HG03045 (cell line): ENCODE measurements around the gene CBLN3.

Experiments
- ATAC-seq: cut with Tn5 transposase; IDR thresholded peaks from one replicate; pipeline ENCODE4 v1.9.1; 2021; ENCODE audit warnings: mild to moderate bottlenecking, moderate library complexity; ENCODE audit not compliant: unreplicated experiment

CBLN3 gene

DNA sequence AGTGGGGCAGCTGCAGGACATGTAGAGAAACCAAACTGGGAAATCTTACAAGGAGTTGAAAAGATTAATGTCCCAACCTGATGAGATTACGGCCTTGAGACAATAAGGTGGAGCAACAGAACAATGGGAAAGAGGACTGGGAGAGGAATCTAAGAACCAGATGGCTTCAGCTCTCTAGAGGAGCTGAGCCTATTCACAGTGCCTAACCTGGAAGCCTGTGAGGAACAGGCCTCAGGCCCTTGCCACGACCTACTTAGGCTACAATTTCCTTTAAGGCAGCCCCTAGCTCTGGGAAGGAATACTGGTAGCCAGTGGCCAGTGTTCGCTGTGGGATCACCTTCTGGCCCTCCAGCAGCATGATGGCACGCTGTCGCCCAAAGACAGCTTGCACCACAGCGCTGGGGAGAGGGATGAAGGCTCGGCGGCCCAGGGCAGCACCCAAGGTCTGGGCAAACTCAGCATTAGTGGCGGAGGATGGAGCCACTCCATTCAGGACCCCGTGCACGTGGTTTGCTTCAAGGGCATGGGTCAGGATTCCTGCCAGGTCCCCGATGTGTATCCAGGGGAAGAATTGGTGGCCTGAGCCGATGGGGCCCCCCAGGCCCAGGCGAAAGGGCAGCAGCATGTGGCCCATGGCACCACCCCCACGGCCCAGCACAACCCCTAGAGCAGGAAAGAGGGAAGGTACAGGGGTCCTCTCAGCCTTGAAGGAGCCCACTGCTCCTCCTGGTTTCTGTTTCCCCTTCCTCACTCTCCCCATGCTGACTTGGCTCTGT is 10.6 kb upstream of the CBLN3 start:
- ATAC-seq: no peak

DNA sequence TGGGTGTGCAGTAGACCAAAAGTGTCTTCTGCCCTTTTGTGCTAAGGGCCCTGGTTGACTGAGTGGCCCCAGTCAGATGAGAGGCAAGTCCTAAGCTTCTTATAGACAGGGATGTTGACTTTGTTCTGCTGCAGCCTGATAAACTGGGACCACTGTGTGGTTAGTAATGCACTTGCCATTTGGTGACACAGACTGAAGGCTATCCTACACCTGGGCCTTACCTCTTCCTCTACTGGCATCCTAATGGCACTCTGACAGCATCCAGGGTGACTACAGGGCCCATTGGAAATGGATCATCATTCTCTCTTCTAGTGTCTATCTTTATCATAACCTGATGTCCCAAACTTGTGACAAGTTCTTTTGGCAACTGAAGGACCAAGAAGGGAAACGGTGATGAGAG is 9.8 kb upstream of the CBLN3 start:
- ATAC-seq: no peak

DNA sequence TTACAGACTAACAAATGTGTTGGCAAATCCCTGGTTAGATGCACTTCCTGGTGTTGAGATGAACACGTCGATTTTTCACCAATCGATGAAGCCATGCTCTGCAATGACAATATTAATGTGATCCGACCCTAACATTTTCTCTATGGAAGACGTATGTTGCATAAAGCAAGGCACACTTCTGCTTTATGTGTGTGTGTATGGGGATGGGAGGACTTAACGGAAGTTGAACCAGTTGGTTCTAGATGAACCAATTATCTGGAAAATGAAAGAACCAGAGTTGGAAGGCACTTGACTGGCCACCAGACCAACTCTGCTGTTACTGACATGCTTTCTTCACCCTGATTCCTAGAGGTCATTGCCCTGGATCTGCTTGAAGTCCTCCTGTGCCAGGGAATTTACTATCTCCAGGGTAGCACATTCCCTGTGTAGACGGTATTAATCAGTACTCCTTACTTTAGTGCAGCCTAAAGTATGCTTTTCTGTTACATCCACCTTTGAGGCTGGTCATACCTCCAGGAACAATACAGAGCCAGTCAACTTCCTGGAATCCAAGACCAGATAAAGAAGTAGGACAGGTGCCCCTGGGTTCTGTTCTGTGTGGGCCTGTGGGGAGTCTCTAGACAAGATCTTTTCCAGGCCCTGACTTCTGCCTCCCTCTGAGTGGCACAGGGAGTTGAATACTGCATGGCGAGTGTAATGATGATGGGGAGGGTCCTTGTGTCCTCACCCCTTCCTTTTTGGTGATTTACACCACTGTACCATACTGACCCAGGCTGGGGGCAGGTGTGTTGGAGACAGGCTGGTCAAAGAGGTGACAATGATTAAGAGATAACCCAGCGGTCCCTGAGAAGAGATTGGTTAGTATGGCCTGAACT is 9.0 kb upstream of the CBLN3 start:
- ATAC-seq: no peak

DNA sequence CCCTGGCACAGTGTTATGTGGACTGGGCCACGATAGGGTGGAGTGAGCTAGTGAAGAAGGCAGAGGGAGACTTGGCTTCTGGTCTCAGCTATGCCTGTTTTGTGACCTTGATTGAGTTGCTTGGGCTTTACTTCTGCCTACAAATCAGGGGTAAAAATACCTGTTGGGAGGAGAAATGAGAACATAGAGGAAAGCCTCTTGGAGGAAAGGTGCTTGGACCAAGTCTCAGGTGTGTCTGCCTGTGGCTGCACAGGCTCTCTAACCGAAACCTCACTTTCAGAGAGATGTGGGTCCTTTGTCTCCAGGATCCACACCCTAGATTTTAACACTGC is 8.2 kb upstream of the CBLN3 start:
- no peak for ATAC-seq

DNA sequence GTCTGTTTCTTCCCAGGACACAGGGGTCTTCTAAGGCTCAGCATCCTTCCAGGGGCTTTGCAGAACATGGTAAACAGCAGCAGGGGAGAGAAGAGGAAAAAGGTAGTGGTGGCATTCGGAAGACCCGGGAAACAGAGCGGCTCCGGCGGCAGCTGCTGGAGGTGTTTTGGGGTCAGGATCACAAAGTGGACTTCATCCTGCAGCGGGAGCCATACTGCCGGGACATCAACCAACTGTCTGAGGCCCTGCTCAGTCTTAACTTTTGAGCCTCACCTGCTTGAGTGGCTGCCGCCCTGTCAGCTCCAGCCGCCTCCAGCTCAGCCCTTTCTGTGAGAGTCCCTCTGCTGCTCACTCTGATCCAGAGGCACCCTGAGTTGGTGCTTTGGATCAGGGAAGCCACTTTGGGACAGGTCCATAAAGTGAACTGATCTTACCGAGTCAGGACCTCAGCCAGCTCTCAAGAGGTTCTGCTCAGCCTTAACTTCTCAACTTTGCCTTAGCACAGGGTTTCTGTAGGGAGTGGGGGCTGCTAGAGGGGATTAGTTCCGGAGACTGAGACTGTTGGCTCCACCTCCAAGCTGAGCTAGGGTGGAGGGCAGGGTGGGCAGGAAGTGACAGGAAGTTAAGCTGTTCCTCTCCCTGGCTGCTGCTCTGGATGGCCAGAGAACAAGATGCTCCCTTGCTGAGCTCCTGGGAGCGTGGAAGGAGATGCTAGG is 7.7 kb upstream of the CBLN3 start:
- ATAC-seq: no peak

DNA sequence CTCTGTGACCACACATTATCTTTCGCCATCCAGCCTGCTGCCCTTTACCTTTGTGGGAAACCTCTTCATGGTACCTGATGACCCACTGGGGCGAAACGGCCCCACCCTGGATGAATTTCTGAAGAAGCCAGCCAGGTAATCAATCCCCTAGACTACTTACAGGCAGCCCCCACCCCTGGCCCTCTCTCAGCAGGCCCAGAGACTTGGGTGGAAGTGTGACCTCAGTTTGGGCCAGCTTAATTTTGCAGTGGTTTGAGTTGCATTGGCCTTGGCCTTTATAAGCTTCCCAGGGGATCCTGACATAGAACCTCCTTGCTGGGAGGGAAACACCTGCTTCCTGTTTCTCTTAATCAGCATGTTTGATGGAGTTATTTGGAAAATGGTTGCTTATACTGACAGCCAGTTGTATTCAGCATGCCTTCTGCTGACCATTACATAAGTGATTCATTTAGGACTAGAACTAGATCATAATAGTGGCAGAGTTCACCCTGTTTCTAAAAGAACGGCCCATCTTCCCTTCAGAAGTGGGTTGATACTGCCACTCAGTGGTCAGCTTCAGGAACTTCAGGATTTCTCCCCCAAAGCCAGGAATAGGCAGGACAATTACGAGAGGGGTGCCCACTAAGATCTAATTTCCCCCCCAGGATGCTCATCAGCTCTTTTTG is 7.0 kb upstream of the CBLN3 start:
- no peak for ATAC-seq

DNA sequence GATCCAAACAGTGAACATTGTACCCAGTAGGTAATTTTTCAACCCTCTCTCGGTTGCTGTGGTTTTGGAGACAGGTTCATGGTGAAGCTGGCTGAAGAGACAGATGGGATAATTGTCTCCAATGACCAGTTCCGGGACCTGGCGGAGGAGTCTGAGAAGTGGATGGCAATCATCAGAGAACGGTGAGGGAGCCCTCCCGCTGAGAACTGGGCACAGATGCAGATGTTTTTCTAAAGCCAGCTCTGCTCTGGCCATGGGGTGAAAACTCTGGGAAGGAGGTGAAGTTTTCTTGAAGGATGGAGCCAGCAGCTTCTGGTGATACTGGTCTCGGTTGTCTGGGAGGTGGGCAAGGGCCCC is 6.5 kb upstream of the CBLN3 start:
- no peak for ATAC-seq

DNA sequence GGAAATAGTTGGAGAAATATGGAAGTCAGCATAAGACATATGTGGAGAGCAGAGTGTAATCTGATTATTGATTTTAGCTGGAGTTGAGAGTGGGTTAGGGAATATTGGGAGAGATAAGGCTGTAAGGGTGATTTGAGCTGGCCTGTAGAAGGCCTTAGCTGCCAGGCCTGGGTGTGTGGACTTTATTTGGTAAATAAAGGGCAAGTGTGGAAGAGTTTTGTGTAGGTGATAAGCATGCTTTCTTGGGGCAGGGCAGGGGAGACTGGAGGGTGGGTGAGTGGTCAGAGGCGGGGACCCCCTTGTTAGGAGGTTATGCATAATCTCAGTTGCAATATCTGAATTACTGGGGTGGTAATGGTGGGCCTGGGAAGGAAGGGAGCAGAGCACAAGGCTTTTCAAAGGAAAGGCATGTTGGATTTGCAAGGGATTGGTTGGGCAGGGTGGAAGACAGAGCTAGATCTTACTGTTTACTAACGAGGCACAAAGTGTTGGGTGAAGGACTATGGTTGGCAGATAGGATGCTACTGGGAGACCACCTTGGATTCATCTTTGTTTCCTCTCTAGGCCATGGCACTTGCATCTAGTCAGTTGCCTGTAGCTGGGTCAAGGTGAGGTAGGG is 5.8 kb upstream of the CBLN3 start:
- ATAC-seq: no peak

DNA sequence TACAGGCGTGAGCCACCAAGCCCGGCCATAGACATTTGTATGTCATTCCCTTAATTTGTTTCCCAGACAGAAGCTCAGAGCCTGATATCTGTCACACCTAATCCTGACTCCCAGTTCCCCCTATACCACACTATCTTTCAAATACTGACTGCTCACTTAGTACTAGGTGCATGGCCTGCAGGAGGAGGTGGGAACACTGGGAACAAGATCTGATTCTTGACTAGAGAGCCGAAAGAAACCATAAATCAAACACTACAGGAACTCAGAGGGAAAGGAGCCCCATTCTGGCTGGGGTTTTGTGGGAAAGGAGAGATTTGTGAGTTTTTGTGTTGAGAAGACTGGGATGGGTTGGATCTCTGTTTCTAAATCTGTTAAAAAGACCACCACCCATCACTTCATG is 5.2 kb upstream of the CBLN3 start:
- no peak for ATAC-seq

DNA sequence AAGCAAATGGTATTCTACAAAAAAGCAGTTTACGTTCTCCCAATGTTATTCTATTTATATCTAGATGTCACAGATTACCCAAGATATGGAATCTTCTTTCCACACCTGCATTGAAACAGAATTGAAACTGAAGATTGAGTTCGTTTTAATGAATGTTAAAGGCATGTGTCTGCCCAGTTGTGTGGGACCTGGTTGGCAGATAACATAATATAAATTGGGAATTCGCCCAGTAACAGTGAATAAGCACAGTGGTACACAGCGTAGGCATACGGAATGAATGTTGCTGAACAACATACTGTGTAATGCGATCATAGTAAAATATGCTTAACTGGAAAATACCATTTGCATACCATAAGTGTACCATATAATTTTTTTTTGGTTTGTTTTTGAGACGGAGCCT is 4.6 kb upstream of the CBLN3 start:
- ATAC-seq: no peak

DNA sequence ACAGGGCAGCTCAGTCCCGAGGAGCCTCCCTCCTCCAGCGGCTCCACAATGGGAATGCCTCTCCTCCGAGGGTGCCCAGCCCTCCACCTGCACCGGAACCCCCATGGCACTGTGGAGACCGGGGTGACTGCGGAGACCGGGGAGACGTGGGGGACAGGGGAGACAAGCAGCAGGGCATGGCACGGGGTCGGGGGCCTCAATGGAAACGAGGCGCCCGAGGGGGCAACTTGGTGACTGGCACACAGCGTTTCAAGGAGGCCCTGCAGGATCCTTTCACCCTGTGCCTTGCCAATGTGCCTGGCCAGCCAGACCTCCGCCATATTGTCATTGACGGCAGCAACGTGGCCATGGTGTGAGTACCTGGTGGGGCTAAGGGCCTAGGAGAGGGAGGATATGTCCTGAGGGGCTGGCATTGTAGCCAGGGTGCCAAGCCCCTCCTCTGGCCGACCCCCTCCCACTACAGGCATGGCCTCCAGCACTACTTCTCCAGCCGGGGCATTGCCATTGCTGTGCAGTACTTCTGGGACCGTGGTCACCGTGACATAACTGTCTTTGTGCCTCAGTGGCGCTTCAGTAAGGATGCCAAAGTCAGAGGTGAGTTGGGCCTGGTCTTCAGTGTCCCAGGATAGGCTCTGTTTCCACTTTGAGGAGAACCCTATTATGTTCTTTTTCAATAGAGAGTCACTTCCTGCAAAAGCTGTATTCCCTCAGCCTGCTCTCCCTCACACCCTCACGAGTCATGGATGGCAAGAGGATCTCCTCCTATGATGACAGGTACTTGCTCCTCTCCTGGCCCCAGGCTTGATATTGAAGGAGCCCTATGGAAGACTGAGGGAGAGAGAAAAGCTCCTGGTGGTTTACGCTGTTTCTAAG is 3.0 kb upstream of the CBLN3 start:
- no peak for ATAC-seq

DNA sequence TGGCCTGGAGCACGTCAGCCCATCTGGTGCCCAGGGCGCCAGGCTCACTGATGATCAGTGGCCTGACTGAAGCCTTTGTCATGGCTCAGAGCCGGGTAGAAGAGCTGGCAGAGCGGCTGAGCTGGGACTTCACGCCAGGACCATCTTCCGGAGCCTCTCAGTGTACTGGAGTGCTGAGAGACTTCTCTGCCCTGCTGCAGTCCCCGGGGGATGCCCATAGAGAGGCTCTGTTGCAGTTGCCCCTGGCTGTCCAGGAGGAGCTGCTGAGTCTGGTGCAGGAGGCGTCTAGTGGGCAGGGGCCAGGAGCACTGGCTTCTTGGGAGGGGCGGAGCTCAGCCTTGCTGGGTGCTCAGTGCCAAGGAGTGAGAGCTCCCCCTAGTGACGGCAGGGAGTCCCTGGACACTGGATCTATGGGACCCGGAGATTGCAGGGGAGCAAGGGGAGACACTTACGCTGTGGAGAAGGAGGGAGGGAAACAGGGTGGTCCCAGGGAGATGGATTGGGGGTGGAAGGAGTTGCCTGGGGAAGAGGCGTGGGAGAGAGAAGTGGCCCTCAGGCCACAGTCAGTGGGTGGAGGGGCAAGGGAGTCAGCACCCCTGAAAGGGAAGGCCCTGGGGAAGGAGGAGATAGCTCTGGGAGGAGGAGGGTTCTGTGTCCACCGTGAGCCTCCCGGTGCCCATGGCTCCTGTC is 2.2 kb upstream of the CBLN3 start:
- ATAC-seq: peak; percentile 48

DNA sequence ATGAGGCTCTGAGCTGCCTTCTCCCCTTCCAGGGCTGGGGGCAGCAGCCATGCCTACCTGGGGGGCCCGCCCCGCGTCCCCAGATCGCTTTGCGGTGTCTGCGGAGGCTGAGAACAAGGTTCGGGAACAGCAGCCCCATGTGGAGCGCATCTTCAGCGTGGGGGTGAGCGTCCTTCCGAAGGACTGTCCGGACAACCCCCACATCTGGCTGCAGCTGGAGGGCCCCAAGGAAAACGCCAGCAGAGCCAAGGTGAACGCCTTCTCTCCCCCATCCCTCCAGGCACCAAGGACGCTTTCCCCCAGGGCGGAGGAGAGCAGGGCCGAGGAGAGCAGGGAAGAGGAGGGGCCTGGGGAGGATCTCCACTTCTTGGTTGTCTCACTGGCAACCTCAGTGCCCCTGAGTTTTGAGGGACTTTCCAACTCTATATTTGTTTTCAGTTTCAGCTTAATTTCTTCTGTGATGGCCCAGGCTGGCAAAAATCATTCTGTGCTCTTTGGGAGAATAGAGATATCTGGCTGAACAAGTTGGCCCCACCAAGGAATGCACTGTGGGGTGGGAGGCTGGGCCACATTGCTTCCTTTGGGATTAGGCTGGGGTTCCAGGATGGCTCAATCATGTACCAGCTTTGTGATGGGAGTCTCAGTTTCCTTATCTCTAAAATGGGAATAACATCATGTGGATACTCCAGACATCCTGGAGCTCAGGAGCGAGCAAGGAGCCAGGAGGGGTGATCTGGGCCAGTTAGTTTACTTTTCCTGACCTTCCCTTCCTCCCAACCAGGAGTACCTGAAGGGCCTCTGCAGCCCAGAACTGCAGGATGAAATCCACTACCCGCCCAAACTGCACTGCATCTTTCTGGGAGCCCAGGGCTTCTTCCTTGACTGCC is 1.5 kb upstream of the CBLN3 start:
- no peak for ATAC-seq

DNA sequence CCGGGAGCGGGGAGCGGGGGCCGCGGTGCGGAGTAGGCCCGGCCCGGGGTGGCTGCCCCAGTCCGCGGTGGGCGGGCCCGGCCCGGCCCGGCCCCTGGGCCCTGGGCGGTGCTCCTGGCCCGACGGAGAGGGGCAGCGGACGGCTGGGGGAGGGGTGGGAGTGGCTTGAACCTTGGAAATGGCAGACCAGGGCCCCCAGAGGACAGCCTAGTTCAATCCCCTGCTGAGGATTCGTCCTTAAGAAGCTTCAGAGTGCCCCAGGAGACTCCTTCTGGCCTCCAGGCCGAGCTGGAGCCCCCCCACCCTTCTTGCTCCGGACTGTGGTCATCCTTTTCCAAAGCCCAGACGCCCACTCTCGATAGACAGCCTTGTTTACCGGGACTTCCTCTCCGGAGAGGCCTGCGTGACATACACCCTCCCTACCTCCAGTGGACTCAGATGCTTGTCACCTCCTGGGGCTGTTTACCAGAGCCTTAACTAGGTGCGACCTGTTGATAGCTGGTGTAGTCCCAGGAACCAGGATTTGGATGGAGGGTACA is 744 bp upstream of the CBLN3 start:
- ATAC-seq: peak; percentile 75

DNA sequence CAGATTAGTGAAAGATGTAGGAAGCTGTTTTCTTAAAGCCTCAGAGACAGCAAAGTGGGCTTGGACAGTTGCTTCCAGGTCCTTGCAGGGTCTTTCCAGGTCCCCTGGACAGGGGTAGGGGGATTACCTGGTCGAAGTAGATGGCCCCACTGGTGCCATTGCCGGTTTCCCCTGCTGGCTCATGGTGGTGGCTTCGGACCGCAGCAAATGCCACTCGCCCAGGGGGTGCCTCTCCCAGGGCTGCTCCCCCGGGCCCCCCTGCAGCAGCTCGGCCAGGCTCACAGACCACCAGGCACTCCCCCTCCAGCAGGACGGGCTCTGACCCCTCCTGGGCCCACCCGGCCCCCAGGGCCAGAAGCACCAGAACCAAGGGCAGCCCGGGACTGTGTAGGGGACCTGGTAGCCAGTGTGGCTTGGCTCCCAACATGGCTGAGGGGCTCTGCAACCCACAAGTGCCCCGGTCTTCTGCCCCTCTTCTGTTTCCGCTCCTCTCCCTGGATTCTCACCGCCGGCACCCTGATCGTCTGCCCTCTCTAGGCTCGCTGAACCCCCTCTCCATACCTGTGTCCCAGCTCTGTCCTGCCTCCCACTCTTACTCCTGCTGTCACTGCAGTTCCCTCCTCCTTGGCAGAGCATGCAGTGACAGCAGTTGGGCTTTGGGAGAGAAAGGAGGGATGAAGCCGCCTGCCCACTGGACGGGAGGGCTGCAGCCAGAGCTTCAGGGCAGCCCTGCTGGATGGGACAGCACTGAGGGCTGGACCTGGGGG is 657 bp downstream of the CBLN3 start:
- no peak for ATAC-seq

DNA sequence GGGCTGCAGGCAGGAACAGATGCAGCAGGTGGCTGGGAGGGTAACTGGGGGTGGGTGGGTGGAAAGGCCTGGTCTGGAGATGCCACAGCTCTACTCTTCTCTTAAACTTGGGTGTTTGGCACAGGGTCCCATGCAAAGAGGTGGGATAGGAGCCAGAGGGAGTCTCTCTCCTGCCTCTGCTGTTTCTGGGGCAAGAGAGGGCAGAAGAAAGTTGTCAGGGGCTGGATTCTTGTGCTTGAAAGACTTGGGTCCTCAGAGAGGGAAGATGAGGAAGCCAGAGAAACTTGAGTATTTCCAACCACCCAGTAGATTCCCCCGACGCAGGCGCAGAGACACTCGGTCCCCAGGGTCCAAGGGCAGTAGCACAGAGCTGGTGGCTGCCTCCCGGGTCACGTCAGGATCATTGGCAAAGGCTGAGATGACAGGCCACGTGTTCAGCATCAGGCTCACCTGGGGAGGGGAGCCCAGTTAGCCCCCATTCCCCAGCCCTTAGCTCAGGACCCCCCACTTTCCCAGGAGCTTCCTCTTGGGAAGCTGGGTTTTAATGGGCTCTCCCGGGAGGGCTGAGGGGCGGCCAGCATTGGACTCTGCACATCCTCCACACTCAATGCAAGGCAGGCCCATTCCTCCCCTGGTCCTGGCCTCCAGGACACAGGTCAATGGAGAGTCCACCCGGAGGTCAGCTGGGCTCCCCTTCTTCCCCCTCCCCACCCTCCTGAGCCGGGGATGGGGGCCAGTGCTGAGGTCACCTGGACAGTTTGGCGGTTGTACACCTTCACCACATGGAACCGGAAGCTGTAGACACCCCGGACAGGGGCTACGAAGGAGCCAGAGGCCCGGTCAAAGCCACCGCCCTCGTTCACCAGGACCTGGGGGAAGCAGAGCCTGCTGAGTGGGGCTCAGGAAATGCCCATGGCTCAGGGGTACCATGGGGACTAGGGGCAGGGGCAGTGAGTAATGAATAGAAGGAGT is 1.6 kb downstream of the CBLN3 start:
- no peak for ATAC-seq
